DMS53 treated with DMSO at 0.1 percent for 48 hours (cell line): ENCODE results near the gene CCDC117.
A peak's percentile ranks its signal among the peaks of the same experiment; 100 is the strongest.
"Not testable (repeated sequence)": the region's sequence is repeated elsewhere in the genome, so short reads cannot be mapped to it uniquely, and the experiment has no call there.

Source experiments
- DNase-seq: peaks from one replicate; lab custom pipeline; 2025; ENCODE audit not compliant: unreplicated experiment; lab: John Stamatoyannopoulos, UW

The CCDC117 gene

DNA sequence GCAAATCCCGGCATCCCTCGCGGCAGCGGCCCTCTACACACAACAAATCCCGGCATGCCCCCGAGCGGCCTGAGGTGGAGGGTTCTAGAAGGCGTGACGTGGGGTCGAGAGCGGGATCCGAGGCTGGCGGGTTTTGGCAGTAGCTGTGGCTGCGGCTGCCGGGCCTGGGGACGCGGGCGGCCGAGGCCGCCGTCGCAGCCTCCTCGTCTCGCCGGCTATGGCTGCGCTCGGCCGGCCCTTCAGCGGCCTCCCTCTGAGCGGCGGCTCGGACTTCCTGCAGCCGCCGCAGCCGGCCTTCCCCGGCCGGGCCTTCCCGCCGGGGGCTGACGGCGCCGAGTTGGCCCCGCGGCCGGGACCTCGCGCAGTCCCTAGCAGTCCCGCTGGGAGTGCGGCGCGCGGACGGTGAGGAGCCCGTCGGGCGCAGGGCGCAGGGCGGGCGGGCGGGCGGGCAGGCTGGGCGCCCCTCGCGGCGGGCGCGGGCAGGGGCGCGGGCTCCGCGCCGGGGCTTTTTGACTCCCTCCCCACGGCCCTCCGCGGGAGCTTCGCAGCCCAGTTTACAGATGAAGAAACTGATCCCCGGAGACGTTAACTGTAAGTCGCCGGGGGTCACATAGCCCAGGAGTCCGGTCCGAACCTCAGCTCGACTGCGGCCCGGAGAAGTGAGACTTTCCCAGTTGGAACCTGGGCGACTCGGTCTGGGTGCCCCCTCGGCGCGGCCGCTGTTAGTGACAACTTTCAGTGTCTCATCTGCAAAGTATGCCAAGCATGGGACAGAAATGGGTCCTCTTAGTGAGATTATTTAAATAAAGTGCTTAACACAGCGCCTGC lies at the start of gene CCDC117:
CCDC117 (plus strand) TSS at position 63 of the 828 bp plus-strand sequence; CDS start at position 218, 155 bp downstream.
- DNase-seq = peak; percentile 38

- no peak for DNase-seq
Observed at GRCh38 chr22:28728002-28728401, 44.5 kb upstream of the CCDC117 start.

DNA sequence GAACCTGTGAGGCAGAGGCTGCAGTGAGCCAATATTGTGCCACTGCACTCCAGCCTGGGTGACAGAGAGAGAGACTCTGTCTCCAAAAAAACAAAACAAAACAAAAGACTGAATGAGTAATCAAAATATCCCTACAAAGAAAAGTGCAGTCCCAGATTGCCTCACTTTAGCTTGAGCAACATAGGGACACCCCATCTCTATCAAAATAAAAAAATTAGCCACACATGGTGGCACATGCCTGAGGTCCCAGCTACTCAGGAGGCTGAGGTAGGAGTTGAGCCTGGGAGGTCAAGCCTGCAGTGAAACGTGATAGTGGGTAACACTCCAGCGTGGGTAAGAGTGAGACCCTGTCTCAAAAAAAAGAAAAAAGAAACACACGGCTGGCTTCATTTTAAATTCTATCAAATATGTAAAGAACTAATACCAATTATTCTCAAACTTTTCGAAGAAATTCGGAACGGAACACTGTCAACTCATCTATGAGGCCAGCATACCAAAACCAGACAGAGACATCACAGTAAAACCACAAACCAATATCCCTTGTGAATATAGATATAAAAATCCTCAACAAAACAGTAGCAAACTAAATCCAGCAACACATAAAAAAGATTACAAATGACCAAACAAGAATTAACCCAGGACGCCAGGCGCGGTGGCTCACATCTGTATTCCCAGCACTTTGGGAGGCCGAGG lies 43.7 kb upstream of the CCDC117 start:
- DNase-seq = no peak

DNA sequence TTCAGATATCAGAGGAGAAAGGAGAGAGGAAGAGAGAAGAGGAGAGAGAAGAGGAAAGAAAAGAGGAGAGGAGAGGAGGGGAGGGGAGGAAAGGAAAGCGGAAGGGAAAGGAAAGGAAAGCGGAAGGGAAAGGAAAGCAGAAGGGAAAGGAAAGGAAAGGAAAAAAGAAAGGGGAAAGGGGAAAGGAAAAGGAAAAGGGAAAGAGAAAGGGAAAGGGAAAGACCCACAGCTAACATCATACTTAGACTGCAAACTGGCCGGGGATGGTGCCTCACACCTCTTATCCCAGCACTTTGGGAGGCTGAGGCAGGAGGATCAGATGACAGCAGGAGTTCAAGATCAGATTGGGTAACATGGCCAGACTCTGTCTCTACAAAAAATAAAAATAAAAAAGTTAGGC lies 42.3 kb upstream of the CCDC117 start:
- no peak for DNase-seq

DNA sequence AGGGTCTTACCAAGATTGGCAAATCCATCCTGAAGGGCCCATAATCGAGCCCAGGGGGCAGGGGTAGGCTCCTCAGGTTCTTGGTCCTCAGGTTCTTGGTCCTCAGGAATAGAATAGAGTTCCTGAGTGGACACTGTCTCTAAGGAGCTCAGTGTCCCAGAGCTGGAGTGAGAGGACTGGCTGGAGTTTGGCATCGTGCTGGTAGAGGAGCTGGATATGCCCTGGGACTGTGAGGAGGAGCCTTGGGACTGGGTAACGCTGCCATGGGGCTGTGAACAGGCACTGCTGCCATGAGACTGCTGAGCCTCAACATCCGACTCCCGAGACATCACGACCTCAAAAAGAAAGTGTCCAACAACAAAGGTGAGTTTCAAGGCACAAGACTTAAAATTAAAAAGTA lies 38.1 kb upstream of the CCDC117 start:
- DNase-seq = no peak

DNA sequence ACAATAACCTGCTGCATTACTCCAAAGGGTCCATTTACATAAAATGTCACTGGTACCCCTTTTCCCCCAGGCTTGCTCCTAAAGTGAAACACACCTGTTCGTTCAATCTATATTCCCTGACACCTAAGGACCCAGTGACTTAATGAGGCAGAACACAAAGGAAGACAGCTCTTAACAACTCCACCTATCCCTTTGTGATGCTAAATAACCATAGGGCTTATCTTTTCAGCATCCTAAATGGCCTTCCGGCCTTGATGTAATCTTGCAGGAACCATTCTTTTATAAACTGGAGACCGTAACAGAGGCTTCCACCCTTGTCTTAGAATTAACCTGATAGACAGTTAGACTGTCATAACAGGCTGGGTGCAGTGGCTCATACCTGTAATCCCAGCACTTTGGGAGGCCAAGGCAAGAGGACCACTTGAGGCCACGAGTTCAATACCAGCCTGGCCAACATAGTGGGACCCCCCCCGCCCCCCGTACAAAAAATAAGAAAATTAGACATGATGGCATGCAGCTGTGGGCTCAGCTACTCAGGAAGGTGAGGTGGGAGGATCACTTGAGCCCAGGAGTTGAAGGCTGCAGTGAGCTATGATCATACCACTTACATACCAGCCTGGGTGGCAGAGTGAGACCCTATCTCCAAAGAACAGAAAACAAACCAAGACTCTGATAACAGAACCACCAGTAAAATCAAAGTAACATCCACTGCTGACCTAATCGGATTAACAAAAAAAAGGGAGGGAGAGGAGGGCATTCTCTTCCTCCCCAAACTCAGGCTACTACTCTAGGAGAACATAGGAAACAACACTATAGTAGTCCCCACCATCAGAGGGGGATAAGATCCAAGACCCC lies 36.0 kb upstream of the CCDC117 start:
- no peak for DNase-seq

- DNase-seq = no peak
Observed at GRCh38 chr22:28737701-28738100, 34.8 kb upstream of the CCDC117 start.

DNA sequence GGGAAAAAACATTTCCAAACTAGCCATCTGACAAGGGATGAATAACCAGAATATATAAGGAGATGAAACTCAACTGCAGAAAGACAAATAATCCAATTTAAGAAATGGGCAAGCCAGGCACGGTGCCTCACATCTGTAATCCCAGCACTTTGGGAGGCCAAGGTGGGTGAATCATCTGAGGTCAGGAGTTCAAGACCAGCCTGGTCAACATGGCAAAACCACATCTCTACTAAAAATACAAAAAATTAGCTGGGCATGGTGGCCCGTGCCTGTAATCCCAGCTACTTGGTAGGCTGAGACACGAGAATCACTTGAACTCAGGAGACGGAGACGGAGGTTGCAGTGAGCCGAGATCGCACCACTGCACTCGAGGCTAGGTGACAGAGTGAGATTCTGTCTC lies 33.6 kb upstream of the CCDC117 start:
- not testable (repeated sequence) for DNase-seq

GRCh38 chr22:28741200-28741784 lies 31.2 kb upstream of the CCDC117 start:
- DNase-seq = no peak

DNA sequence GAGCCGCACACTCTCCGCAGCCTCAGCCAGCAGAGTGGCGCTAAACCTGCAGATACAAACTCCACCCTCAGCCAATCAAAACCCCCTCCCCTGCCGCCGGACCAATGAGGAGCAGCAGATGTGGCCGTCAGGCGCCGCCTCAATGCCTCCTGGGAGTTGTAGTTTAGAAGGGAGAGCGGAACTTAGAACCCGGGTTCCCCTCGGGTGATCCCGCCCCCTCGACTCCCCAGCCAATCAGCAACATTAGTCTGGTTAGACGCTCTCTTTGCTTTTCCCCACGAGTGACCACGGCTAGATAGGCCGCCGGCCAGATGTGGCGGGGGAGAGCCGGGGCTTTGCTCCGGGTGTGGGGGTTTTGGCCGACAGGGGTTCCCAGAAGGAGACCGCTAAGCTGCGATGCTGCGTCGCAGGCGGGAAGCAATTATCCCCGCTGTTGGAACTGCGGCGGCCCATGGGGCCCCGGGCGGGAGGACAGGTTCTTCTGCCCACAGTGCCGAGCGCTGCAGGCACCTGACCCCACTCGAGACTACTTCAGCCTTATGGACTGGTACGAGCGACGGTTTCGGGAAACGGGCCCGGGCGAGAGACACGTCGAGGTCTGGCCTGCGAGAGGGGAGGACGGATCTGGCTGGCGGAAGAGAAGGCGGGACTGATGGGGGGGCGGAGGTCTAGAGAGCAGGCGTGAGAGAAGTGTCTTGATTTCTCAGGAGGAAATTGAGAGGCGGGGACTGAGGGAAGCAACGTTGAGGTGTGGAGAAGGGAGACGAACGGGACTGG lies 30.5 kb upstream of the CCDC117 start, which contains the start of the genes CHEK2 and HSCB:
CHEK2 (minus strand) TSS at position 36 of the 777 bp plus-strand sequence. CDS start 7,099 bp downstream, outside the sequence.
HSCB (plus strand) TSS at position 255 of the 777 bp plus-strand sequence; CDS start at position 312, 57 bp downstream.
- DNase-seq = peak; percentile 75

DNA sequence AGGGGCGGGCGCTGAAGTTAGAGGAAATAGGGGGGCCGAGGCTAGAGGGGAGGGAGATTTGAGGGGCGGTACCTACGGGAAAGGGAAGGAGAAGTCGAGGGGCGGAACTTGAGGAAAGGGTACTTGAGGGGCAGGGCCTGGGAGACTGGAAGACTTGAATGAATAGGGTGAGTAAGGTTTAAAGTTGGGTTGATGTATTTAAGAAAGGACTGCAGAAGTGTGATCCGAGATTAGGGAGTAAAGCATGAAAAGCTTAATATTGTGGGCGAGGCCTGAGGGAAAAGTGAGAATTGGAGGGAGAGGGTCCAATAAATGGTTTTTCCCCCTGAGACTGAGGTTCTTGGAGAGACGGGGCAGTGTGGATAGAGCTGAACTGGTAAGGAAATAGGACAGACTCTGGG lies 29.9 kb upstream of the CCDC117 start:
- no peak for DNase-seq

GRCh38 chr22:28743852-28744251 lies 28.6 kb upstream of the CCDC117 start:
- DNase-seq = no peak

GRCh38 chr22:28750471-28750881 lies 22.0 kb upstream of the CCDC117 start:
- no peak for DNase-seq

DNA sequence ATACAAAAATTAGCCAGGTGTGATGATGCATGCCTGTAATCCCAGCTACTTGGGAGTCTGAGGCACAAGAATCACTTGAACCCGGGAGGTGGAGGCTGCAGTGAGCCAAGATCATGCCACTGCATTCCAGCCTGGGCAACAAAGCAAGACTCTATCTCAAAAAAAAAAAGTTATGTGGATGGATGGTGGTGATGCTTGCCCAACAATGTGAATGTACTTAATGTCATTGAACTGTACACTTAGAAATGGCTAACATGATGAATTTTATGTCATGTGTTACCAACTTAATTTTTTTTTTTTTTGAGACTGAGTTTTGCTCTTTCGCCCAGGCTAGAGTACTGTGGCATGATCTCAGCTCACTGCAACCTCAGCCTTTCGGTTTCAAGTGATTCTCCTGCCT lies 18.0 kb upstream of the CCDC117 start:
- not testable (repeated sequence) for DNase-seq

DNA sequence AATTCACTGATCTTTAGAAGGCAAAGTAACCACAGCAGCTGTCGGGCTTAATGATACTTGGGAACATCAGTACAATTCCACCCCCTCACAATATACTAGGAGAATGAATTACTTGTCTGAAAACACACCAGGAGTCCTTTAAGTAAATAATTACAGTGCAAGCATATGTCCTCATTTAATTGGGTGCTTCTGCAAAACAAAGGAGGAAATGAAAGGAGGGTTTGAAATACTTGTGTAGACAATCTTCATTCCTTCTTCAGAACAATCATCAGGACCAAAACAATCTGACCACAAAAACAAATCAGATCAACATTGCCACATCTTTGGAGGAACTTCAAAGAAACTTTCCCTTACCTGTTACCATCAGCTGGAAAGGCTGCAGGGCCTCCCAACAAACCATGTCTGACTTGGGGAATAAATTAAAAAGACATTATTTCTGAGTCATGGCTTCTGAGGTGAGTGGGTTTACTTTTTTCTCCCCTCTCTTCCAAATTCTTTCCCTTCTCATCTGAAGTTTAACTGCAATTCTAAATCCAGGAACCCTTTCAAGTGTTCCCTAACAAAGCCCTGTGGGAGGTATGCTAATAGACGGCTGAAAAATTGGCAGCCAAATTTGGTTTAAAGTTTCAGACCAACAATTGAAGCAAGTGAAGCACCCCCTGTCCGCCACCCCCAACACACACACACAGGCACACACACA lies 12.5 kb upstream of the CCDC117 start:
- DNase-seq = no peak

DNA sequence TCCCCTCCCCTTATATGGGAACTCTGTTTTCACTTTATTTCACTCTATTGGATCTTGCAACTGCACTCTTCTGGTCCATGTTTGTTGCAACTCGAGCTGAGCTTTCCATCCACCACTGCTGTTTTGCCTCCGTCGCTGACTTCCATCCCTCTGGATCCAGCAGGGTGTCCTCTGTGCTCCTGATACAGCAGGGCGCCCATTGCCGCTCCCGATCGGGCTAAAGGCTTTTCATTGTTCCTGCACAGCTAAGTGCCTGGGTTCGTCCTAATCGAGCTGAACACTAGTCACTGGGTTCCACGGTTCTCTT lies 11.1 kb upstream of the CCDC117 start:
- DNase-seq = no peak

DNA sequence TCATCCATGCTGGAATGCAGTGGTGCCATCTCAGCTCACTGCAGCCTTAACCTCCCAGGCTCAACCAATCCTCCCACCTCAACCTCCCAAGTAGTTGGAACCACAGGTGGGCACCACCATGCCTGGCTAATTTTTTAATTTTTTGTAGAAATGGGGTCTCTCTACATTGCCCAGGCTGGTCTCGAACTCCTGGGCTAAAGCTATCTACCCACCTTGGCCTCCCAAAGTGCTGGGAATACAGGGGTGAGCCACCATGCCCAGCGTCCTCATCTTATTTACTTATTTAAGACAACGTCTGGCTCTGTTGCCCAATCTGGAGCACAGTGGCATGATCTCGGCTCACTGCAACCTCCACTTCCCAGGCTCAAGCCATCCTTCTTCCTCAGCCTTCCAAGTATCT lies 10.5 kb upstream of the CCDC117 start:
- DNase-seq = not testable (repeated sequence)

DNA sequence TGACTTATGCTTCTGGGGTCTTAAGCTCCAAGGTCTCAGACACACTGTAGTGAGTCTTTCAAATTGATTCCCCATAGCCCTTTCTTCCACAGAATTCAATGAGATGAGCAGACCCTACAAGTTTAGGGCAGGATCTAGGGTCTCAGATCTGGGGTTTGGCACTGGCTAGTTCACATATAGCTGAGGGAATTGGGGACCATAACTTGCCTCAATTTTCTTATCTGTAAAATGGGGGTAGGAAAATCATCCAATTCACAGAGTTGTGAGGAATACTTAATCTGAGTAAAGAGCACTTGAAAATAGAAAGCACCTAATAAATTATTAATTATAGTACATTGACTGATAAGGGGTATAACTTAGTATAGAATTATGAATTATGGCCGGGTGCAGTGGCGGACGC lies 5.9 kb upstream of the CCDC117 start:
- DNase-seq = no peak

DNA sequence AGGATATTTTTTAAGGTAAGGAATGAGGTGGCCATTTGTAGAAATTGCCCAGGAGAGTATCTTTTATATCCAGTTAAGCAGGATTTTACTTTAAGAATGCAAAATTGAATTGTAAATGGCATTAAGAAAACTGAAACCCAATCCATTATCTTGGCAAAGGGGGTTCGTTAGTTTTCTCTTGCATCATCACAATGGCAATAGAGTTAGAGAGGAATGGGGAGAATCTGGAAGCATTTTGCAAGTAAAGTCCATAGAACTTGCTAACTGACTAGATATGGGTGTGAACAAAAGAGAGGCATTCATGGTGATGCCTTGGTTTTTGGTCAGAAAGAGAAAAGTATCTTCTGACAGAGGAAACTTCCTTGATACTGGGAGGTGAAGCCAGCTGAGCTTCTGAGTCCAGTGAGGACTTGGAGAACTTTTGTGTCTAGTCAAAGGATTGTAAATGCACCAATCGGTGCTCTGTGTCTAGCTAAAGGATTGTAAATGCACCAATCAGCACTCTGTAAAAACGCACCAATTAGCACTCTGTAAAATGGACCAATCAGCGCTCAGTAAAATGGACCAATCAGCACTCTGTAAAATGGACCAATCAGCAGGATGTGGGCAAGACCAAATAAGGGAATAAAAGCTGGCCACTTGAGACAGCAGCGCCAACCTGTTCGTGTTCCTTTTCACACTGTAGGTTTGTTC lies 3.6 kb upstream of the CCDC117 start:
- DNase-seq = no peak
